Left hindlimb (tissue), 1 donor: ENCODE results near the gene DKK3.

Experiments
- DNase-seq: peaks from one replicate; pipeline ENCODE4 v3.0.0-alpha.2; 2018

DKK3 gene

GRCh38 chr11:11966354-11966741 lies 42.1 kb downstream of the DKK3 start:
- DNase-seq: no peak

- DNase-seq: no peak
These were observed 42.6 kb downstream of the DKK3 start for GRCh38 chr11:11965656-11966353.

- DNase-seq: no peak
These were observed 43.2 kb downstream of the DKK3 start for GRCh38 chr11:11965192-11965591.

- DNase-seq: no peak
These were observed 43.7 kb downstream of the DKK3 start for GRCh38 chr11:11964774-11965150.

GRCh38 chr11:11963842-11964773 lies 44.3 kb downstream of the DKK3 start:
- no peak for DNase-seq

- DNase-seq: no peak
These were observed 45.4 kb downstream of the DKK3 start for GRCh38 chr11:11963067-11963466.

GRCh38 chr11:11961399-11962028 lies 46.9 kb downstream of the DKK3 start:
- DNase-seq: no peak

- no peak for DNase-seq
These were observed 47.7 kb downstream of the DKK3 start for GRCh38 chr11:11960687-11961086.

GRCh38 chr11:11959601-11960000 lies 48.8 kb downstream of the DKK3 start:
- DNase-seq: peak; percentile 17

- no peak for DNase-seq
These were observed 49.8 kb downstream of the DKK3 start for GRCh38 chr11:11958403-11959231.

- no peak for DNase-seq
These were observed 52.4 kb downstream of the DKK3 start for GRCh38 chr11:11956006-11956405.

- no peak for DNase-seq
These were observed 56.4 kb downstream of the DKK3 start for GRCh38 chr11:11952036-11952435.

GRCh38 chr11:11949482-11949881 lies 58.9 kb downstream of the DKK3 start:
- DNase-seq: no peak

GRCh38 chr11:11948242-11948947 lies 60.0 kb downstream of the DKK3 start:
- no peak for DNase-seq

GRCh38 chr11:11947825-11948224 lies 60.6 kb downstream of the DKK3 start:
- no peak for DNase-seq

GRCh38 chr11:11946878-11947277 lies 61.5 kb downstream of the DKK3 start:
- DNase-seq: no peak

- DNase-seq: no peak
These were observed 62.2 kb downstream of the DKK3 start for GRCh38 chr11:11946180-11946579.

GRCh38 chr11:11944444-11944843 lies 64.0 kb downstream of the DKK3 start:
- DNase-seq: no peak

- DNase-seq: no peak
These were observed 65.8 kb downstream of the DKK3 start for GRCh38 chr11:11942668-11943067.

GRCh38 chr11:11940551-11940950 lies 67.9 kb downstream of the DKK3 start:
- no peak for DNase-seq

- DNase-seq: no peak
These were observed 70.5 kb downstream of the DKK3 start for GRCh38 chr11:11937957-11938356.

- DNase-seq: no peak
These were observed 71.0 kb downstream of the DKK3 start for GRCh38 chr11:11937433-11937832.
